HepG2 (cell line): Measurements from ENCODE around the gene LCK. TPM values are rescaled to one million over a fixed set of nuclear protein-coding genes. Genes with fewer than 3 reads are reported as not detected.

Experiments used
- ARNT ChIP-seq: fragments of 450-650 bp; IDR thresholded peaks from 2 replicates; pipeline ENCODE4 v1.6.1; 2017
- KAT2B ChIP-seq: fragments of 150-350 bp; IDR thresholded peaks from 2 replicates; pipeline ENCODE4 v1.6.1; 2014; ENCODE audit warnings: low read depth, low read length, borderline replicate concordance
- NKX3-1 ChIP-seq: sonication (generic); formaldehyde crosslinking; IDR thresholded peaks from 2 replicates; pipeline ENCODE4 v1.5.0; 2020; ENCODE audit warnings: missing genetic modification reagents
- ZIK1 ChIP-seq: sonication (generic); formaldehyde crosslinking; IDR thresholded peaks from 2 replicates; pipeline ENCODE4 v1.5.0; 2020; ENCODE audit warnings: mild to moderate bottlenecking, low read depth, missing genetic modification reagents, borderline replicate concordance
- ZNF10 ChIP-seq: sonication (generic); formaldehyde crosslinking; IDR thresholded peaks from 2 replicates; pipeline ENCODE4 v1.4.0; 2020; ENCODE audit warnings: mild to moderate bottlenecking, low read depth, missing genetic modification reagents, borderline replicate concordance
- ZNF160 ChIP-seq: sonication (generic); formaldehyde crosslinking; IDR thresholded peaks from 2 replicates; pipeline ENCODE4 v1.8.0; 2022; ENCODE audit warnings: mild to moderate bottlenecking, inconsistent platforms, missing genetic modification reagents
- ZNF746 ChIP-seq: sonication (generic); formaldehyde crosslinking; IDR thresholded peaks from 2 replicates; pipeline ENCODE4 v1.8.0; 2022; ENCODE audit warnings: mild to moderate bottlenecking, missing genetic modification reagents
- polyA plus RNA-seq, 8 experiments: library from polyadenylated mRNA; depleted of rRNA in 3 of 8; stranded (reverse) in 7 of 8; unstranded in 1 of 8; fragments of >200 nt; fragmentation: Illumina TruSeq in 4 of 8; extraction: Trizol in 4 of 8; gene quantifications; 2 replicates each; pipeline versions ENCODE4 v1.2.1 to v1.2.3, GENCODE V29; 2011 to 2016; ENCODE audit warnings: low read depth in 4 of 8, missing spikeins in 1 of 8, mixed read lengths in 1 of 8; ENCODE audit not compliant: insufficient read depth in 1 of 8
- total RNA-seq, 5 experiments: library from RNA; depleted of rRNA; stranded (reverse); fragments of >200 nt; fragmentation: Illumina TruSeq; extraction: Trizol; gene quantifications; 2 replicates each; pipeline ENCODE4 v1.2.3, GENCODE V29; 2016; ENCODE audit warnings: low read depth in 1 of 5
- TF ChIP-seq, protein P1 (sequence below): sonication (generic); formaldehyde crosslinking; IDR thresholded peaks from 2 replicates; pipeline ENCODE4 v1.4.0; 2020; ENCODE audit warnings: missing genetic modification reagents, mild to moderate bottlenecking, borderline replicate concordance
- TF ChIP-seq, protein P2 (sequence below): IDR thresholded peaks from 2 replicates; pipeline ENCODE4 v1.6.1; 2012; ENCODE audit warnings: low read length, improper control_type of control experiment
- TF ChIP-seq, protein P3 (sequence below): sonication (generic); formaldehyde crosslinking; IDR thresholded peaks from 2 replicates; pipeline ENCODE4 v1.5.0; 2020; ENCODE audit warnings: mild to moderate bottlenecking, missing genetic modification reagents
- TF ChIP-seq, protein P4 (sequence below): sonication (generic); formaldehyde crosslinking; IDR thresholded peaks from 2 replicates; pipeline ENCODE4 v1.8.1; 2023; ENCODE audit warnings: mild to moderate bottlenecking, missing genetic modification reagents
- TF ChIP-seq, protein P5 (sequence below): fragments of 450-650 bp; IDR thresholded peaks from 2 replicates; pipeline ENCODE4 v1.6.1; 2017

The LCK gene
- total and polyA plus RNA-seq, 2 of the 13 experiments (the other 11 are each of a cell fraction or from before 2014, with no cell fraction given): 0.93 to 1.8 TPM

DNA sequence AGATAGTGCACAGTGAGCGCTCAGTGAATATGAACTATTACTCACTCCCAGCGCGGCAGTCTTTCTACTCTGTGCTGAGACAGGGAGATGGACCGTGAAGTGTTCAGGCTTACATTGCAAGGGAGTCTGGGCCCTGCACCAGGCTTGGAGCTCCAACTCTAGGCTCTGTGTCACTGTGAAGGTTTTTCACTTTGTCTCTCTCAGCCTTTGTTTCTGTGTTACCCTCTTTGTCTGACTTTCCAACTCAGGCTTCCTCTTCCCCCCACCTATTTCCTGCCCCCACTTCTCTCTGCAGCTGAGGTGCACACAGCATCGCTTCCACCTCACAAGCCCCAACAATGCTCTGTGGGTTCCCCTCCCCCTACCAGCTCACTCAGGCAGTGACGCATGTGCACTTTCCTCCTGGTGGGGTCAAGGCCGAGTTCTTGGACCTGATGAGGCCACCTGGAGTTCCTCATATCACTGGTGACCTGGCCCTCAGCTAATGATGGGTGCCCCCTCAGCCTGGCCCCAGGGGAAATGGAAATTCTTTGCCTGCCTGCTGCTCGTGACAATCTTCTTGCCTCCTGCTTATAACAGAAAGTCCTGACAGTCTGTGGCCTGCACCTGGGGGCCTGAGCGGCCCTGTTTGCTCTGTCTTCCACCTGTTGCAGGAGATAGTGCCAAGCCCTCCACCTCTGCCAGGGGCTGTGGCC, 1.1 kb upstream of the LCK start (continued):
- TF ChIP-seq ZIK1: no peak
- TF ChIP-seq ZNF10: no peak
- no peak for TF ChIP-seq ARNT
- TF ChIP-seq ZNF746: peak; percentile 86
- TF ChIP-seq NKX3-1 (CRISPR knock-in tag): no peak
- TF ChIP-seq, protein P1, sequence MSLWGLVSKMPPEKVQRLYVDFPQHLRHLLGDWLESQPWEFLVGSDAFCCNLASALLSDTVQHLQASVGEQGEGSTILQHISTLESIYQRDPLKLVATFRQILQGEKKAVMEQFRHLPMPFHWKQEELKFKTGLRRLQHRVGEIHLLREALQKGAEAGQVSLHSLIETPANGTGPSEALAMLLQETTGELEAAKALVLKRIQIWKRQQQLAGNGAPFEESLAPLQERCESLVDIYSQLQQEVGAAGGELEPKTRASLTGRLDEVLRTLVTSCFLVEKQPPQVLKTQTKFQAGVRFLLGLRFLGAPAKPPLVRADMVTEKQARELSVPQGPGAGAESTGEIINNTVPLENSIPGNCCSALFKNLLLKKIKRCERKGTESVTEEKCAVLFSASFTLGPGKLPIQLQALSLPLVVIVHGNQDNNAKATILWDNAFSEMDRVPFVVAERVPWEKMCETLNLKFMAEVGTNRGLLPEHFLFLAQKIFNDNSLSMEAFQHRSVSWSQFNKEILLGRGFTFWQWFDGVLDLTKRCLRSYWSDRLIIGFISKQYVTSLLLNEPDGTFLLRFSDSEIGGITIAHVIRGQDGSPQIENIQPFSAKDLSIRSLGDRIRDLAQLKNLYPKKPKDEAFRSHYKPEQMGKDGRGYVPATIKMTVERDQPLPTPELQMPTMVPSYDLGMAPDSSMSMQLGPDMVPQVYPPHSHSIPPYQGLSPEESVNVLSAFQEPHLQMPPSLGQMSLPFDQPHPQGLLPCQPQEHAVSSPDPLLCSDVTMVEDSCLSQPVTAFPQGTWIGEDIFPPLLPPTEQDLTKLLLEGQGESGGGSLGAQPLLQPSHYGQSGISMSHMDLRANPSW (CRISPR knock-in tag): peak; percentile 63; the same call in 1 of the 2 replicates
- TF ChIP-seq, protein P2, sequence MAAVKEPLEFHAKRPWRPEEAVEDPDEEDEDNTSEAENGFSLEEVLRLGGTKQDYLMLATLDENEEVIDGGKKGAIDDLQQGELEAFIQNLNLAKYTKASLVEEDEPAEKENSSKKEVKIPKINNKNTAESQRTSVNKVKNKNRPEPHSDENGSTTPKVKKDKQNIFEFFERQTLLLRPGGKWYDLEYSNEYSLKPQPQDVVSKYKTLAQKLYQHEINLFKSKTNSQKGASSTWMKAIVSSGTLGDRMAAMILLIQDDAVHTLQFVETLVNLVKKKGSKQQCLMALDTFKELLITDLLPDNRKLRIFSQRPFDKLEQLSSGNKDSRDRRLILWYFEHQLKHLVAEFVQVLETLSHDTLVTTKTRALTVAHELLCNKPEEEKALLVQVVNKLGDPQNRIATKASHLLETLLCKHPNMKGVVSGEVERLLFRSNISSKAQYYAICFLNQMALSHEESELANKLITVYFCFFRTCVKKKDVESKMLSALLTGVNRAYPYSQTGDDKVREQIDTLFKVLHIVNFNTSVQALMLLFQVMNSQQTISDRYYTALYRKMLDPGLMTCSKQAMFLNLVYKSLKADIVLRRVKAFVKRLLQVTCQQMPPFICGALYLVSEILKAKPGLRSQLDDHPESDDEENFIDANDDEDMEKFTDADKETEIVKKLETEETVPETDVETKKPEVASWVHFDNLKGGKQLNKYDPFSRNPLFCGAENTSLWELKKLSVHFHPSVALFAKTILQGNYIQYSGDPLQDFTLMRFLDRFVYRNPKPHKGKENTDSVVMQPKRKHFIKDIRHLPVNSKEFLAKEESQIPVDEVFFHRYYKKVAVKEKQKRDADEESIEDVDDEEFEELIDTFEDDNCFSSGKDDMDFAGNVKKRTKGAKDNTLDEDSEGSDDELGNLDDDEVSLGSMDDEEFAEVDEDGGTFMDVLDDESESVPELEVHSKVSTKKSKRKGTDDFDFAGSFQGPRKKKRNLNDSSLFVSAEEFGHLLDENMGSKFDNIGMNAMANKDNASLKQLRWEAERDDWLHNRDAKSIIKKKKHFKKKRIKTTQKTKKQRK: no peak
- TF ChIP-seq, protein P3, sequence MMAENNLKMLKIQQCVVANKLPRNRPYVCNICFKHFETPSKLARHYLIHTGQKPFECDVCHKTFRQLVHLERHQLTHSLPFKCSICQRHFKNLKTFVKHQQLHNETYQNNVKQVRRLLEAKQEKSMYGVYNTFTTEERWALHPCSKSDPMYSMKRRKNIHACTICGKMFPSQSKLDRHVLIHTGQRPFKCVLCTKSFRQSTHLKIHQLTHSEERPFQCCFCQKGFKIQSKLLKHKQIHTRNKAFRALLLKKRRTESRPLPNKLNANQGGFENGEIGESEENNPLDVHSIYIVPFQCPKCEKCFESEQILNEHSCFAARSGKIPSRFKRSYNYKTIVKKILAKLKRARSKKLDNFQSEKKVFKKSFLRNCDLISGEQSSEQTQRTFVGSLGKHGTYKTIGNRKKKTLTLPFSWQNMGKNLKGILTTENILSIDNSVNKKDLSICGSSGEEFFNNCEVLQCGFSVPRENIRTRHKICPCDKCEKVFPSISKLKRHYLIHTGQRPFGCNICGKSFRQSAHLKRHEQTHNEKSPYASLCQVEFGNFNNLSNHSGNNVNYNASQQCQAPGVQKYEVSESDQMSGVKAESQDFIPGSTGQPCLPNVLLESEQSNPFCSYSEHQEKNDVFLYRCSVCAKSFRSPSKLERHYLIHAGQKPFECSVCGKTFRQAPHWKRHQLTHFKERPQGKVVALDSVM (CRISPR knock-in tag): 0 out of 2 replicates have a peak, but pooled peaks have one; percentile 35
- TF ChIP-seq, protein P4, sequence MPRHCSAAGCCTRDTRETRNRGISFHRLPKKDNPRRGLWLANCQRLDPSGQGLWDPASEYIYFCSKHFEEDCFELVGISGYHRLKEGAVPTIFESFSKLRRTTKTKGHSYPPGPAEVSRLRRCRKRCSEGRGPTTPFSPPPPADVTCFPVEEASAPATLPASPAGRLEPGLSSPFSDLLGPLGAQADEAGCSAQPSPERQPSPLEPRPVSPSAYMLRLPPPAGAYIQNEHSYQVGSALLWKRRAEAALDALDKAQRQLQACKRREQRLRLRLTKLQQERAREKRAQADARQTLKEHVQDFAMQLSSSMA (CRISPR knock-in tag): no peak; the same call in 1 of the 2 replicates
- TF ChIP-seq ZNF160: no peak; the same call in none of the 2 replicates
- no peak for TF ChIP-seq KAT2B
- TF ChIP-seq, protein P5, sequence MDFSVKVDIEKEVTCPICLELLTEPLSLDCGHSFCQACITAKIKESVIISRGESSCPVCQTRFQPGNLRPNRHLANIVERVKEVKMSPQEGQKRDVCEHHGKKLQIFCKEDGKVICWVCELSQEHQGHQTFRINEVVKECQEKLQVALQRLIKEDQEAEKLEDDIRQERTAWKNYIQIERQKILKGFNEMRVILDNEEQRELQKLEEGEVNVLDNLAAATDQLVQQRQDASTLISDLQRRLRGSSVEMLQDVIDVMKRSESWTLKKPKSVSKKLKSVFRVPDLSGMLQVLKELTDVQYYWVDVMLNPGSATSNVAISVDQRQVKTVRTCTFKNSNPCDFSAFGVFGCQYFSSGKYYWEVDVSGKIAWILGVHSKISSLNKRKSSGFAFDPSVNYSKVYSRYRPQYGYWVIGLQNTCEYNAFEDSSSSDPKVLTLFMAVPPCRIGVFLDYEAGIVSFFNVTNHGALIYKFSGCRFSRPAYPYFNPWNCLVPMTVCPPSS: no peak
